H9 (cell line): ENCODE results near the gene LDLRAD4. TPM values are rescaled to one million over a fixed set of nuclear protein-coding genes. Genes with fewer than 3 reads are reported as not detected.
A peak's percentile ranks its signal among the peaks of the same experiment; 100 is the strongest.

Experiments used
- DNase-seq: peaks from one replicate; pipeline ENCODE4 v3.0.0-alpha.2; 2017
- H2AFZ ChIP-seq: one replicate; pipeline ENCODE4 v1.6.1; 2013; ENCODE audit warnings: mild to moderate bottlenecking, low read length, control low read depth, moderate library complexity
- H2AK5ac ChIP-seq: 2 replicates; pipeline ENCODE4 v1.6.1; 2013; ENCODE audit warnings: low read length, control low read depth, mixed read lengths; ENCODE audit not compliant: insufficient read length
- H2BK120ac ChIP-seq: one replicate; pipeline ENCODE4 v1.6.1; 2013; ENCODE audit warnings: low read depth, mild to moderate bottlenecking, low read length, control low read depth, inconsistent platforms; ENCODE audit not compliant: poor library complexity, severe bottlenecking
- H2BK12ac ChIP-seq: 2 replicates; pipeline ENCODE4 v1.6.1; 2013; ENCODE audit warnings: low read length, control low read depth, mixed read lengths, low read depth; ENCODE audit not compliant: insufficient read length
- H2BK15ac ChIP-seq: 2 replicates; pipeline ENCODE4 v1.6.1; 2013; ENCODE audit warnings: low read depth, low read length, control low read depth
- H2BK20ac ChIP-seq: one replicate; pipeline ENCODE4 v1.6.1; 2013; ENCODE audit warnings: low read depth, mild to moderate bottlenecking, low read length, control low read depth, inconsistent platforms; ENCODE audit not compliant: poor library complexity, severe bottlenecking
- H2BK5ac ChIP-seq: 2 replicates; pipeline ENCODE4 v1.6.1; 2013; ENCODE audit warnings: low read length, control low read depth, mixed read lengths; ENCODE audit not compliant: insufficient read length
- H3K14ac ChIP-seq: 2 replicates; pipeline ENCODE4 v1.6.1; 2013; ENCODE audit warnings: low read length, control low read depth; ENCODE audit not compliant: insufficient read depth
- H3K18ac ChIP-seq: 2 replicates; pipeline ENCODE4 v1.6.1; 2013; ENCODE audit warnings: low read depth, mild to moderate bottlenecking, mixed read lengths, low read length, control low read depth; ENCODE audit not compliant: insufficient read length
- H3K23ac ChIP-seq: 2 replicates; pipeline ENCODE4 v1.6.1; 2013; ENCODE audit warnings: low read length, control low read depth, mixed read lengths, low read depth; ENCODE audit not compliant: insufficient read length
- H3K23me2 ChIP-seq: 2 replicates; pipeline ENCODE4 v1.6.1; 2013; ENCODE audit warnings: low read depth, mild to moderate bottlenecking, mixed read lengths, low read length, control low read depth; ENCODE audit not compliant: insufficient read length, poor library complexity, severe bottlenecking
- H3K27ac ChIP-seq: 2 replicates; pipeline ENCODE4 v1.5.1; 2013; ENCODE audit warnings: low read length, control low read depth, mixed read lengths, low read depth; ENCODE audit not compliant: insufficient read length
- H3K27me3 ChIP-seq: 2 replicates; pipeline ENCODE4 v1.6.1; 2013; ENCODE audit warnings: low read length, control low read depth, inconsistent platforms; ENCODE audit not compliant: insufficient read depth
- H3K4ac ChIP-seq: 2 replicates; pipeline ENCODE4 v1.6.1; 2013; ENCODE audit warnings: low read depth, mild to moderate bottlenecking, control low read depth, inconsistent platforms, low read length, moderate library complexity
- H3K4me1 ChIP-seq: 2 replicates; pipeline ENCODE4 v1.6.1; 2013; ENCODE audit warnings: low read length, control low read depth, inconsistent platforms; ENCODE audit not compliant: insufficient read depth
- H3K4me2 ChIP-seq: 2 replicates; pipeline ENCODE4 v1.6.1; 2013; ENCODE audit warnings: low read length, control low read depth, mixed read lengths; ENCODE audit not compliant: insufficient read length, insufficient read depth
- H3K56ac ChIP-seq: 2 replicates; pipeline ENCODE4 v1.6.1; 2013; ENCODE audit warnings: low read depth, mild to moderate bottlenecking, mixed read lengths, low read length, control low read depth; ENCODE audit not compliant: insufficient read length
- H3K79me1 ChIP-seq: 2 replicates; pipeline ENCODE4 v1.6.1; 2013; ENCODE audit warnings: low read depth, mild to moderate bottlenecking, moderate library complexity, low read length, control low read depth, inconsistent platforms; ENCODE audit not compliant: insufficient read depth, poor library complexity, severe bottlenecking
- H3K79me2 ChIP-seq: 2 replicates; pipeline ENCODE4 v1.6.1; 2013; ENCODE audit warnings: low read length, control low read depth, inconsistent platforms; ENCODE audit not compliant: insufficient read depth
- H3K9ac ChIP-seq: 2 replicates; pipeline ENCODE4 v1.6.1; 2013; ENCODE audit warnings: low read length, control low read depth, mixed read lengths; ENCODE audit not compliant: insufficient read length; ENCODE audit errors: extremely low read depth
- H3K9me3 ChIP-seq: one replicate; pipeline ENCODE4 v1.6.1; 2013; ENCODE audit warnings: low read depth, low read length, inconsistent platforms; ENCODE audit not compliant: control insufficient read depth
- H3T11ph ChIP-seq: one replicate; pipeline ENCODE4 v1.6.1; 2013; ENCODE audit warnings: mild to moderate bottlenecking, low read length, control low read depth, inconsistent platforms
- H4K20me1 ChIP-seq: one replicate; pipeline ENCODE4 v1.6.1; 2013; ENCODE audit not compliant: control insufficient read depth, insufficient read length, insufficient read depth
- H4K5ac ChIP-seq: 2 replicates; pipeline ENCODE4 v1.6.1; 2013; ENCODE audit warnings: low read depth, mild to moderate bottlenecking, mixed read lengths, low read length, control low read depth; ENCODE audit not compliant: insufficient read length
- H4K8ac ChIP-seq: replicated peaks from 2 replicates; pipeline ENCODE4 v1.6.1; 2013; ENCODE audit warnings: low read length, control low read depth, mixed read lengths, low read depth; ENCODE audit not compliant: insufficient read length
- H4K91ac ChIP-seq: 2 replicates; pipeline ENCODE4 v1.6.1; 2013; ENCODE audit warnings: low read depth, mild to moderate bottlenecking, moderate library complexity, mixed read lengths, low read length, control low read depth; ENCODE audit not compliant: insufficient read length
- H3K27ac Mint-ChIP-seq, 3 experiments: 2 replicates in 2 of 3; 3 replicates in 1 of 3; pipeline ENCODE4 v1.8.0; 2020 to 2021; ENCODE audit warnings: mixed read lengths in 3 of 3, mild to moderate bottlenecking in 1 of 3, moderate library complexity in 1 of 3
- H3K27me3 Mint-ChIP-seq: 2 replicates; pipeline ENCODE4 v1.8.0; 2021; ENCODE audit warnings: low read depth, mild to moderate bottlenecking, moderate library complexity, mixed read lengths
- H3K36me3 Mint-ChIP-seq, 3 experiments: 2 replicates in 2 of 3; 3 replicates in 1 of 3; pipeline ENCODE4 v1.8.0; 2020 to 2021; ENCODE audit warnings: low read depth in 3 of 3, mixed read lengths in 3 of 3; ENCODE audit not compliant: insufficient read depth in 1 of 3
- H3K4me1 Mint-ChIP-seq, 2 experiments: 2 replicates each; pipeline ENCODE4 v1.8.0; 2020; ENCODE audit warnings: mixed read lengths in 2 of 2
- H3K4me3 Mint-ChIP-seq, 2 experiments: 2 replicates in 1 of 2; 3 replicates in 1 of 2; pipeline ENCODE4 v1.8.0; 2020 to 2021; ENCODE audit warnings: mild to moderate bottlenecking in 2 of 2, mixed read lengths in 2 of 2, moderate library complexity in 1 of 2
- H3K9me3 Mint-ChIP-seq, 2 experiments: 2 replicates in 1 of 2; 3 replicates in 1 of 2; pipeline ENCODE4 v1.8.0; 2020; ENCODE audit warnings: mild to moderate bottlenecking in 2 of 2, mixed read lengths in 2 of 2, moderate library complexity in 1 of 2
- WGBS: extraction: QIAGEN DNeasy Blood & Tissue Kit; methylation state at CpG from one replicate; pipeline ENCODE4 v1.1.7; 2013; ENCODE audit warnings: missing lambda C conversion rate, low lambda C conversion rate, mixed read lengths; ENCODE audit not compliant: insufficient read length; ENCODE audit errors: extremely low coverage; 5-methylcytosine and 5-hydroxymethylcytosine counted together
- total RNA-seq: library from RNA; stranded (reverse); gene quantifications from 2 replicates; pipeline ENCODE4 v1.2.1, GENCODE V29; 2021
- TF ChIP-seq, protein P1 (sequence below): fragments of 200-600 bp; sonication (generic); conservative IDR thresholded peaks from 3 replicates; pipeline ENCODE4 v1.8.0; 2021; ENCODE audit warnings: antibody characterized with exemption, mild to moderate bottlenecking

Gene LDLRAD4
- total RNA-seq, 1 experiment from 2014 or later: 3.9 TPM

DNA sequence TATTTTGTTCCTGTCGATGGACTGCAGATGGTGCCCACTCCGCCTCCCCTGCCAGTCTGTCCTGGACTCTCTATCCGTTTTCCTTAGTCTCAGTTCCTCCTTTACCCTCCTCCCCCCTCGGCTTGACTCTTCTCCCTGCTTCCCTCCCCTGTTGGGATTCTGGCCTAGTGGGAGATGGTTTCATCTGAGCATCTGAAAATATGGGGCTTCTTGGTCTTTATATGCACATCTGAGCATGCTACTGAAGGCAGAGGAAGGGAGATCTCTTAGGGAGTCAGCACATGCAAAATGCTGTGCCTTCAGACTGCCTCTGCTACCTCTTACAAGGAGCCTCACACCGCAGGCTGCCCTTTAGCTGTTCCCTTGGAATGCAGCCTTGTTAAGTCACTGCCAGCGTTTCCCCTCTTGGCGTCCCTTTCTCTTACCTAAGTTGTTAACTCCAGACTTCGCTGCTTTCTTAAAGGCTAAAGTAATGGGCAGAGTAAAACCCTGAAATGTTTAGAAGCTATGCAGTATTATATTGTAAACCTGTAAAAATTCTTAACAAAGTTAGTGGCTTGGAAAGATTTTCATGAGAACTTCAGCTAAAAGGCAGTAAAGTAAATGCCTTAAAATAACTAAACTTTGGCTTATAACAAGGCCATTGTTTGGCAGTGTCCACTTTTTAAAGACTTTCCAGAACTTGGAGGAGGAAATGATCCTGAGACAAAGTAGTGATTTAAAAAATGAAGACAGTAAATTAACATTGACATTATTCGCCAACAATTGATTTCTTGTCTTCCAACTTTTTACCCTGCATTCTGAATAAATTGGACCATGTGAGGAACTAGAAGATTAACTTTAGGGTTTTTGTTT is 49.8 kb downstream of the LDLRAD4 start:
- Mint-ChIP-seq H3K4me3 (peak overlapping the region in 1 of 2 experiments; percentile 12; a peak in 2 of 5 replicates), H3K4me1 (peaks cover 27 to 36% of the 10 kb centered on the region in 2 experiments), H3K27ac (no peak overlapping the region; a peak in 1 of 7 replicates), H3K9me3 (no peaks in the 10 kb centered on the region), H3K27me3 (peaks cover 37% of the 10 kb centered on the region), H3K36me3 (no peaks in the 10 kb centered on the region)
- Histone ChIP-seq H3T11ph (no peak overlapping the region), H3K56ac (no peak overlapping the region), H2BK5ac (no peak overlapping the region), H4K20me1 (no peaks in the 10 kb centered on the region), H2BK20ac (no peak overlapping the region), H2BK12ac (no peak overlapping the region), H4K8ac (no peak overlapping the region), H2AK5ac (no peak overlapping the region), H3K4me2 (no peak overlapping the region), H4K91ac (no peak overlapping the region), H3K23ac (no peak overlapping the region), H3K4ac (no peak overlapping the region), H3K27ac (no peak overlapping the region), H3K27me3 (no peaks in the 10 kb centered on the region), H3K9ac (no peak overlapping the region), H3K23me2 (no peaks in the 10 kb centered on the region), H3K9me3 (no peaks in the 10 kb centered on the region), H3K79me1 (no peaks in the 10 kb centered on the region), H2BK15ac (no peak overlapping the region), H3K18ac (no peak overlapping the region), H2BK120ac (no peak overlapping the region), H4K5ac (no peak overlapping the region), H3K14ac (no peak overlapping the region), H2AFZ (no peak overlapping the region), H3K79me2 (no peaks in the 10 kb centered on the region), H3K4me1 (0 out of 2 replicates have a peak, but pooled peaks cover 2% of the 10 kb centered on the region)
- no CpG with 5 or more reads among the region's 9 CpGs for WGBS
- TF ChIP-seq, protein P1, sequence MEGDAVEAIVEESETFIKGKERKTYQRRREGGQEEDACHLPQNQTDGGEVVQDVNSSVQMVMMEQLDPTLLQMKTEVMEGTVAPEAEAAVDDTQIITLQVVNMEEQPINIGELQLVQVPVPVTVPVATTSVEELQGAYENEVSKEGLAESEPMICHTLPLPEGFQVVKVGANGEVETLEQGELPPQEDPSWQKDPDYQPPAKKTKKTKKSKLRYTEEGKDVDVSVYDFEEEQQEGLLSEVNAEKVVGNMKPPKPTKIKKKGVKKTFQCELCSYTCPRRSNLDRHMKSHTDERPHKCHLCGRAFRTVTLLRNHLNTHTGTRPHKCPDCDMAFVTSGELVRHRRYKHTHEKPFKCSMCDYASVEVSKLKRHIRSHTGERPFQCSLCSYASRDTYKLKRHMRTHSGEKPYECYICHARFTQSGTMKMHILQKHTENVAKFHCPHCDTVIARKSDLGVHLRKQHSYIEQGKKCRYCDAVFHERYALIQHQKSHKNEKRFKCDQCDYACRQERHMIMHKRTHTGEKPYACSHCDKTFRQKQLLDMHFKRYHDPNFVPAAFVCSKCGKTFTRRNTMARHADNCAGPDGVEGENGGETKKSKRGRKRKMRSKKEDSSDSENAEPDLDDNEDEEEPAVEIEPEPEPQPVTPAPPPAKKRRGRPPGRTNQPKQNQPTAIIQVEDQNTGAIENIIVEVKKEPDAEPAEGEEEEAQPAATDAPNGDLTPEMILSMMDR: peak; percentile 16; the same call in 1 of the 3 replicates
- DNase-seq: peak; percentile 72
